A549 (cell line): ENCODE data around the gene ANKRD13A. TPM values are rescaled to one million over a fixed set of nuclear protein-coding genes. Genes with fewer than 3 reads are reported as not detected.

ENCODE experiments used
- ATAC-seq, 2 experiments: fragments of 200-7000 bp in 1 of 2; fragments of >200 bp in 1 of 2; cut with Nextera tagmentation in 1 of 2; cut with Tn5 transposase in 1 of 2; 3 replicates each; pipeline versions ENCODE4 v1.8.0 to v1.9.1; 2018 to 2020; ENCODE audit warnings: mild to moderate bottlenecking in 1 of 2, moderate library complexity in 1 of 2
- CTCF ChIA-PET: fragments of 300-600 bp; sonication (Branson Sonifier 250); formaldehyde crosslinking; extraction: SDS; loops from one replicate; lab custom pipeline; 2021; ENCODE audit warnings: antibody characterized with exemption, inconsistent platforms; lab: Yijun Ruan, JAX
- POLR2A ChIA-PET: fragments of 350-600 bp; formaldehyde crosslinking; extraction: SDS; loops from one replicate; lab custom pipeline; 2021; ENCODE audit warnings: antibody characterized with exemption, inconsistent platforms; lab: Yijun Ruan, JAX
- DNase-seq, 2 experiments: peaks; one replicate each; pipeline versions ENCODE4 v3.0.0 to v3.0.0-alpha.2; 2011 to 2016; ENCODE audit warnings: low read depth in 1 of 2, low spot score in 1 of 2
- FAIRE-seq: peaks from 2 replicates; lab custom pipeline; 2011; peaks lifted over from hg19 to GRCh38; lab: Jason Lieb, UNC
- H3K27ac ChIP-seq, 2 experiments: fragments of >200 bp; sonication (Bioruptor Twin); formaldehyde crosslinking; 3 replicates each; pipeline ENCODE4 v1.5.1; 2016 to 2017
- H3K4me1 ChIP-seq: fragments of >200 bp; sonication (Bioruptor Twin); formaldehyde crosslinking; 3 replicates; pipeline ENCODE4 v1.6.1; 2016
- H3K4me2 ChIP-seq: fragments of >200 bp; sonication (Bioruptor Twin); formaldehyde crosslinking; 3 replicates; pipeline ENCODE4 v1.6.1; 2016
- H3K4me3 ChIP-seq: fragments of >200 bp; sonication (Bioruptor Twin); formaldehyde crosslinking; 3 replicates; pipeline ENCODE4 v1.5.1; 2016
- H3K9me3 ChIP-seq: fragments of >200 bp; sonication (Bioruptor Twin); formaldehyde crosslinking; 3 replicates; pipeline ENCODE4 v1.6.1; 2016
- CBX2 ChIP-seq: fragments of 200-600 bp; sonication (generic); IDR thresholded peaks from 2 replicates; pipeline ENCODE4 v1.6.1; 2016; ENCODE audit warnings: low read depth, mild to moderate bottlenecking, borderline replicate concordance
- CHD2 ChIP-seq: fragments of 150-350 bp; IDR thresholded peaks from 2 replicates; pipeline ENCODE4 v1.6.1; 2014; ENCODE audit warnings: low read length; ENCODE audit not compliant: partially characterized antibody
- FOSB ChIP-seq: fragments of 250-450 bp; sonication (Bioruptor Pico); IDR thresholded peaks from 2 replicates; pipeline ENCODE4 v1.5.0; 2020; ENCODE audit warnings: mild to moderate bottlenecking, moderate library complexity
- FOSL2 ChIP-seq, 2 experiments: fragments of 450-650 bp in 1 of 2; fragments of >200 bp in 1 of 2; sonication (Bioruptor Twin) in 1 of 2; formaldehyde crosslinking; IDR thresholded peaks; 2 replicates each; pipeline versions ENCODE4 v1.5.0 to v1.6.1; 2016 to 2020; ENCODE audit warnings: mild to moderate bottlenecking in 1 of 2, moderate library complexity in 1 of 2
- HDAC2 ChIP-seq: fragments of 200-600 bp; sonication (generic); IDR thresholded peaks from 2 replicates; pipeline ENCODE4 v1.6.1; 2016
- HOXA7 ChIP-seq: fragments of 250-450 bp; sonication (Bioruptor Pico); IDR thresholded peaks from 2 replicates; pipeline ENCODE4 v1.5.0; 2020; ENCODE audit warnings: mild to moderate bottlenecking, moderate library complexity
- HOXB5 ChIP-seq: fragments of 250-450 bp; sonication (Bioruptor Pico); IDR thresholded peaks from 2 replicates; pipeline ENCODE4 v1.5.0; 2020; ENCODE audit warnings: mild to moderate bottlenecking, moderate library complexity
- MAFK ChIP-seq: fragments of 450-650 bp; IDR thresholded peaks from 2 replicates; pipeline ENCODE4 v1.6.1; 2014; ENCODE audit not compliant: partially characterized antibody
- NPAS2 ChIP-seq: fragments of 250-450 bp; sonication (Bioruptor Pico); IDR thresholded peaks from 2 replicates; pipeline ENCODE4 v1.8.0; 2022; ENCODE audit warnings: mild to moderate bottlenecking, moderate library complexity, borderline replicate concordance
- PHF8 ChIP-seq: fragments of 200-600 bp; sonication (generic); IDR thresholded peaks from 2 replicates; pipeline ENCODE4 v1.6.1; 2016; ENCODE audit warnings: low read depth, mild to moderate bottlenecking, antibody characterized with exemption, moderate library complexity, borderline replicate concordance
- SREBF2 ChIP-seq: fragments of 450-650 bp; IDR thresholded peaks from 2 replicates; pipeline ENCODE4 v1.6.1; 2014; ENCODE audit warnings: mild to moderate bottlenecking, moderate library complexity
- TP53 ChIP-seq: fragments of 250-450 bp; sonication (Bioruptor Pico); IDR thresholded peaks from 2 replicates; pipeline ENCODE4 v1.5.0; 2021; ENCODE audit warnings: mild to moderate bottlenecking, moderate library complexity
- ZNF302 ChIP-seq: fragments of 250-450 bp; sonication (Bioruptor Pico); IDR thresholded peaks from 2 replicates; pipeline ENCODE4 v1.9.0; 2021; ENCODE audit warnings: inconsistent platforms, mild to moderate bottlenecking, moderate library complexity
- WGBS: methylation state at CpG from one replicate; pipeline ENCODE4 v1.1.6; 2017; ENCODE audit errors: missing lambda C conversion rate; 5-methylcytosine and 5-hydroxymethylcytosine counted together
- polyA plus RNA-seq, 4 experiments: library from polyadenylated mRNA; depleted of rRNA in 3 of 4; stranded (reverse); fragments of >200 nt; fragmentation: RNase III in 1 of 4; extraction: RNeasy Plus Mini Kit Qiagen cat#74134 plus additional on column Dnase treatment in 1 of 4; gene quantifications; 2 replicates in 3 of 4; 3 replicates in 1 of 4; pipeline ENCODE4 v1.2.3, GENCODE V29; 2011 to 2017
- TF ChIP-seq, protein P1 (sequence below): fragments of 250-450 bp; sonication (Bioruptor Pico); IDR thresholded peaks from 2 replicates; pipeline ENCODE4 v1.5.0; 2021; ENCODE audit warnings: mild to moderate bottlenecking, moderate library complexity, borderline replicate concordance
- TF ChIP-seq, protein P2 (sequence below): fragments of 200-600 bp; sonication (generic); IDR thresholded peaks from 2 replicates; pipeline ENCODE4 v1.6.1; 2016; ENCODE audit warnings: antibody characterized with exemption, mild to moderate bottlenecking, moderate library complexity

ANKRD13A gene
- polyA plus RNA-seq, 2 of the 4 experiments (the other 2 are of a cell fraction): 12.1 to 23.8 TPM

DNA sequence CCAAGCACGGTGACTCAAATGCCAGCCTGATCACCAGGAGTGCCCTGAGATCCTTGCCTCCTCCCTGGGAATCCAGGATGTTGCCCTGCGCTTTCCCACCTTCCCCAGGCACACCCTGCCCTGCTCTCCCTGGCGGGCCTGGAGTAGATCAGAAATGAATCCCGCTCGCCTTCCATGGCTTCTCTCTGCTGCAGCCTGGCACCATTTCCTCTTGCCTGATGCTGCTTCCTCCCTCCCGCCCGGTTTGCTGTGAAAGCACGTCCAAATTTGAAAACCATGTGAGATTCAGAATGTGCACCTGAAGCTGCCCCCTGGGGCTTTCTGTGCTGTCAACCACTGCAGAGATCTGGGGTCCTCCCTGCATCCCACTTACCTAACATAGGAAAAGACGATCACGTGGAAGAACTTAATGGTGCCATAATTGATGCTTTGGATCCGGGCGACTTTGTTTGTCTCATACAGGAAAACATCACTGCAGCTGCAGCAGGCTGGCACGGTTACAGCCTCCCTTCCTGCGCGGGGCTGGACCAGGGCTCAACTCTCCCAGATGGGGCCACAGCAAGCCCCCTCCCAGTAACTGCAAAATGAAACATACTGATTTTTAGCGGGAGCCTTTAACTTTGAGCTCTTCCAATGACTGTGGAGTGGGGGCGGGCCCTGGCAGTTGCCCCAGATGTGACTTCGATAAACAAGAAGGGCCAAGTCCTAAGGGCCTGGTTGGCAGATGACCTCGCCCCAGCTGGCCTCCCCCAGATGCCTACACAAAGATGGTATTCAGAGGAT is 74.0 kb downstream of the ANKRD13A start (continued):
- TF ChIP-seq CHD2 (no peak), SREBF2 (no peak)
- TF ChIP-seq, all 56 proteins: peak for 0

DNA sequence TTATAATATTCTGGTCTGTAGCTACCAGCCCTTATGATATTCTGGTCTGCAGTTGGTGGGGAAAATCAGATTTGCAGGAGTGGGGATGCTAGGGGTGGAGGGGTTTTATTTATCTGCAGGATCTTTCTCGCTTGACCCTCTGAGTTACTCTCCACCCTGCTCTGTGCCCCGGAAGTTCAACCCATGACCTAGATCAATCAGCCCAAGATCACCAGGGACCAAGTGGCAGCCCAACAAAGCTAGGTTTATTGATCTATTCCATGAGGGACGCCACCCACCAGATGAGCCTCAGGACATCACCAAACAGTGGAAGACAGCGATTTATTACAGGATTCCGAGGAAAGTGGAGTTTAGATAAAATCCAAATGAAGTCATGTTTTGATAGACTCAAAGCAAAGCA is 74.9 kb downstream of the ANKRD13A start:
- POLR2A ChIA-PET: no interaction called here
- WGBS: 85% methylated on average over 5 of the region's 5 CpGs
- TF ChIP-seq HOXB5 (CRISPR knock-in tag) (no peak), FOSL2 (IDR thresholded peaks at IDR 0.05) (no peak), FOSL2 (CRISPR knock-in tag; IDR thresholded peaks at IDR 0.05) (no peak), CHD2 (no peak), HDAC2 (no peak), NPAS2 (CRISPR knock-in tag) (no peak), CBX2 (no peak), MAFK (no peak)
- TF ChIP-seq, protein P1, sequence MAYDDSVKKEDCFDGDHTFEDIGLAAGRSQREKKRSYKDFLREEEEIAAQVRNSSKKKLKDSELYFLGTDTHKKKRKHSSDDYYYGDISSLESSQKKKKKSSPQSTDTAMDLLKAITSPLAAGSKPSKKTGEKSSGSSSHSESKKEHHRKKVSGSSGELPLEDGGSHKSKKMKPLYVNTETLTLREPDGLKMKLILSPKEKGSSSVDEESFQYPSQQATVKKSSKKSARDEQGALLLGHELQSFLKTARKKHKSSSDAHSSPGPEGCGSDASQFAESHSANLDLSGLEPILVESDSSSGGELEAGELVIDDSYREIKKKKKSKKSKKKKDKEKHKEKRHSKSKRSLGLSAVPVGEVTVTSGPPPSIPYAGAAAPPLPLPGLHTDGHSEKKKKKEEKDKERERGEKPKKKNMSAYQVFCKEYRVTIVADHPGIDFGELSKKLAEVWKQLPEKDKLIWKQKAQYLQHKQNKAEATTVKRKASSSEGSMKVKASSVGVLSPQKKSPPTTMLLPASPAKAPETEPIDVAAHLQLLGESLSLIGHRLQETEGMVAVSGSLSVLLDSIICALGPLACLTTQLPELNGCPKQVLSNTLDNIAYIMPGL: no peak
- CTCF ChIA-PET: interaction anchor here (0.5 to 1.5 kb wide), 5 partner anchors 16 to 1257 kb away, joined by 3 to 4 read pairs (median 3); no protein-coding TSS in a partner anchor
- Histone ChIP-seq H3K4me2 (no peak overlapping the region), H3K4me3 (no peak overlapping the region), H3K9me3 (no peaks in the 10 kb centered on the region), H3K4me1 (no peaks in the 10 kb centered on the region), H3K27ac (no peak overlapping the region)
- FAIRE-seq: no peak
- no peak for DNase-seq
- no peak for ATAC-seq

DNA sequence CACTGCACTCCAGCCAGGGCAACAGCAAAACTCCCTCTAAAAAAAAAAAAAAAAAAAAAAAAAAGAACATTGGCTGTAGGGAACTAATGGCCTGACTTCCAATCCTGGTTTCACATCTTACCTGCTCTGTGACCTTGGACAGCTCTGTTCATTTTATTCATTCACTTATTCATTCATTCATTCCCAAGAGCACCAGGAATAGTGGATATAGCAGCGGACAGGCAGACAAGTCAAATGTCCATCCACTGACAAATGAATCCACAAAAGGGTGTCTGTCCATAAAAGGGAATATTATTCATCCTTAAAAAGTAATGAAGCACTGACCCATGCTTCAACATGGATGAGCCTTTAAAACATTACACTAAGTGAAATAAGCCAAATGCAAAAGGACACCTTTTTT is 76.7 kb downstream of the ANKRD13A start:
- Histone ChIP-seq H3K27ac (no peak overlapping the region), H3K4me3 (no peak overlapping the region), H3K4me1 (0 out of 3 replicates have a peak, but pooled peaks cover 5% of the 10 kb centered on the region), H3K9me3 (no peaks in the 10 kb centered on the region), H3K4me2 (no peak overlapping the region)
- CTCF ChIA-PET: interaction anchor here (0.6 to 0.8 kb wide), 3 partner anchors 13 to 818 kb away, joined by 3 to 4 read pairs (median 3); no protein-coding TSS in a partner anchor
- FAIRE-seq (no peak), DNase-seq (no peak), ATAC-seq (no peak)
- 77% methylated on average over 1 of the region's 1 CpG for WGBS
- TF ChIP-seq HOXB5 (CRISPR knock-in tag): no peak
- no peak for TF ChIP-seq FOSB (CRISPR knock-in tag)
- no peak for TF ChIP-seq NPAS2 (CRISPR knock-in tag)
- no peak for TF ChIP-seq TP53
- no peak for TF ChIP-seq HOXA7 (CRISPR knock-in tag)
- TF ChIP-seq, protein P2, sequence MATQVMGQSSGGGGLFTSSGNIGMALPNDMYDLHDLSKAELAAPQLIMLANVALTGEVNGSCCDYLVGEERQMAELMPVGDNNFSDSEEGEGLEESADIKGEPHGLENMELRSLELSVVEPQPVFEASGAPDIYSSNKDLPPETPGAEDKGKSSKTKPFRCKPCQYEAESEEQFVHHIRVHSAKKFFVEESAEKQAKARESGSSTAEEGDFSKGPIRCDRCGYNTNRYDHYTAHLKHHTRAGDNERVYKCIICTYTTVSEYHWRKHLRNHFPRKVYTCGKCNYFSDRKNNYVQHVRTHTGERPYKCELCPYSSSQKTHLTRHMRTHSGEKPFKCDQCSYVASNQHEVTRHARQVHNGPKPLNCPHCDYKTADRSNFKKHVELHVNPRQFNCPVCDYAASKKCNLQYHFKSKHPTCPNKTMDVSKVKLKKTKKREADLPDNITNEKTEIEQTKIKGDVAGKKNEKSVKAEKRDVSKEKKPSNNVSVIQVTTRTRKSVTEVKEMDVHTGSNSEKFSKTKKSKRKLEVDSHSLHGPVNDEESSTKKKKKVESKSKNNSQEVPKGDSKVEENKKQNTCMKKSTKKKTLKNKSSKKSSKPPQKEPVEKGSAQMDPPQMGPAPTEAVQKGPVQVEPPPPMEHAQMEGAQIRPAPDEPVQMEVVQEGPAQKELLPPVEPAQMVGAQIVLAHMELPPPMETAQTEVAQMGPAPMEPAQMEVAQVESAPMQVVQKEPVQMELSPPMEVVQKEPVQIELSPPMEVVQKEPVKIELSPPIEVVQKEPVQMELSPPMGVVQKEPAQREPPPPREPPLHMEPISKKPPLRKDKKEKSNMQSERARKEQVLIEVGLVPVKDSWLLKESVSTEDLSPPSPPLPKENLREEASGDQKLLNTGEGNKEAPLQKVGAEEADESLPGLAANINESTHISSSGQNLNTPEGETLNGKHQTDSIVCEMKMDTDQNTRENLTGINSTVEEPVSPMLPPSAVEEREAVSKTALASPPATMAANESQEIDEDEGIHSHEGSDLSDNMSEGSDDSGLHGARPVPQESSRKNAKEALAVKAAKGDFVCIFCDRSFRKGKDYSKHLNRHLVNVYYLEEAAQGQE: no peak
- no peak for TF ChIP-seq PHF8
- TF ChIP-seq ZNF302 (CRISPR knock-in tag): no peak
- POLR2A ChIA-PET: no interaction called here
